ENCODE results near the gene SORBS2.

The SORBS2 gene

DNA sequence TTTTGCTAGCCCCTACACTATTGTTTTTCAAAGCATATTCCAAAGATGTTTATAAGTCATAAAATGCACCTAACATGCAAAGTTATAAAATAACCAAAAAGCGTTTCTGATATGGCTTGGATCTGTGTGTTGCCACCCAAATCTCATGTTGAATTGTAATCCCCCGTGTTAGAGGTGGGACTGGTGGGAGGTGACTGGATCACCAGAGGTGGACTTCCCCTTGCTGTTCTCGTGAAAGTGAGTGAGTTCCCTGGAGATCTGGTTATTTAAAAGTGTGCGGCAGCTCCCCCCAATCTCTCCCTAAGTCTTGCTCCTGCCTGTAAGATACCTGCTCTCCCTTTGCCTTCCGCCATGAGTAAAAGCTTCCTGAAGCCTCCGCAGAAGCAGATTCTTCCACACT, 22.8 kb upstream of the SORBS2 start:
- H3K27ac ChIP-seq (ENCODE audit: low read length), result no peak overlapping the region
- peaks cover 21% of the 10 kb centered on the region for H3K4me1 ChIP-seq (ENCODE audit: control insufficient read depth, insufficient read depth, low read length)

DNA sequence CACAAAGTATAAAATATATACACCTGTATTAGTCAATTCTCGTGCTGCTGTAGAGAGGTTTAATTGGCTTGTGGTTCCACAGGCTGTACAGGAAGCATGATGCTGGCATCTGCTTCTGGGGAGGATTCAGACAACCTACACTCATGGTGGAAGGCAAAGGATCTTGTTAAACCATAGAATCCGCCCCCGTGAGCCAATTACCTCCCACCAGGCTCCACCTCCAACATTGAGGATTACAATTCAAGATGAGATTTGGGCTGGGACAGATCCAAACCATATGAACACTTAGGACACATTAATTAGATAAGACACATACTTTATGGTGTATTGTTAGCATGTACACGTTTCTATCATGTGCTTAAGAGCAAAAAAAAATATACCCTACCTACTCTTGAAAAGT, 22.1 kb upstream of the SORBS2 start:
- no peaks in the 10 kb centered on the region for H3K27me3 ChIP-seq (ENCODE audit: control insufficient read depth in 1 of 2, insufficient read depth in 2 of 2, low read length in 2 of 2)
- peaks cover 14% of the 10 kb centered on the region for H3K4me1 ChIP-seq (ENCODE audit: control insufficient read depth, insufficient read depth, low read length)
- no peak overlapping the region for H3K27ac ChIP-seq (ENCODE audit: low read length)
- H3K9me3 ChIP-seq (ENCODE audit: control insufficient read depth in 2 of 2, low read length in 2 of 2), result no peaks in the 10 kb centered on the region
- no peak overlapping the region for H3K4me3 ChIP-seq (ENCODE audit: low read length in 2 of 2)
- no peaks in the 10 kb centered on the region for H3K36me3 ChIP-seq (ENCODE audit: control insufficient read depth in 2 of 2, insufficient read depth in 2 of 2, low read length in 2 of 2)
- no peak overlapping the region for H3K9ac ChIP-seq (ENCODE audit: low read length in 2 of 2)

More for the DNA sequence above, 22.8 kb upstream of the SORBS2 start:
- Histone ChIP-seq H3K9me3 (ENCODE audit: control insufficient read depth in 2 of 2, low read length in 2 of 2) (no peaks in the 10 kb centered on the region), H3K9ac (ENCODE audit: low read length in 2 of 2) (no peak overlapping the region), H3K4me3 (ENCODE audit: low read length in 2 of 2) (no peak overlapping the region), H3K27me3 (ENCODE audit: control insufficient read depth in 1 of 2, insufficient read depth in 2 of 2, low read length in 2 of 2) (no peaks in the 10 kb centered on the region), H3K36me3 (ENCODE audit: control insufficient read depth in 2 of 2, insufficient read depth in 2 of 2, low read length in 2 of 2) (no peaks in the 10 kb centered on the region)

DNA sequence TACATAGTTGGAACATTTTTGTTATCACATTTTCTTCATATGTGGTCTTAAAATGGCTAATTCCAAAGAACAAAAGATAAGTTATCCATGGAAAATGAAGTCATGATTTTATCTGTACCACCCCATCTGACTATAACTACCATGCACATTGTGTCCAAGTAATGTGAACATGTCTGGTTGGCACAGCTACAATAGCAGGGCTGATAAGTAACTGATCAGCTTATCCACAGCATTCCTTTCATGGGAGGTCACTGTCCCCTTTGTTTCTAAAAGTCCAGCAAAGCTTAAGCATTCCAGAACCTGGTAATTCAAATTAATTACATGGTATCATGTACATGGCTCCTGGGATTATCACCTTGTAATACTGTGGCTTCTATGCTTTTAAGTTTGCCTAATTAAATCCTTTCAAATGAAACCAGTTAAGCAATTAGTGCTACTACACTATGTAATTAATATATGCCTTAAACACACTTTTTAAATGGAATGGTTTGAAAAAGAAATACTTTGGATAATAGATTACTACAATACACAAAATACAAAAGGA, 21.1 kb upstream of the SORBS2 start:
- no peaks in the 10 kb centered on the region for H3K27me3 ChIP-seq (ENCODE audit: control insufficient read depth in 1 of 2, insufficient read depth in 2 of 2, low read length in 2 of 2)
- H3K4me1 ChIP-seq (ENCODE audit: control insufficient read depth, insufficient read depth, low read length), result peaks cover 5% of the 10 kb centered on the region
- no peak overlapping the region for H3K27ac ChIP-seq (ENCODE audit: low read length)
- no peaks in the 10 kb centered on the region for H3K9me3 ChIP-seq (ENCODE audit: control insufficient read depth in 2 of 2, low read length in 2 of 2)
- no peak overlapping the region for H3K4me3 ChIP-seq (ENCODE audit: low read length in 2 of 2)
- no peak overlapping the region for H3K9ac ChIP-seq (ENCODE audit: low read length in 2 of 2)
- H3K36me3 ChIP-seq (ENCODE audit: control insufficient read depth in 2 of 2, insufficient read depth in 2 of 2, low read length in 2 of 2), result no peaks in the 10 kb centered on the region

DNA sequence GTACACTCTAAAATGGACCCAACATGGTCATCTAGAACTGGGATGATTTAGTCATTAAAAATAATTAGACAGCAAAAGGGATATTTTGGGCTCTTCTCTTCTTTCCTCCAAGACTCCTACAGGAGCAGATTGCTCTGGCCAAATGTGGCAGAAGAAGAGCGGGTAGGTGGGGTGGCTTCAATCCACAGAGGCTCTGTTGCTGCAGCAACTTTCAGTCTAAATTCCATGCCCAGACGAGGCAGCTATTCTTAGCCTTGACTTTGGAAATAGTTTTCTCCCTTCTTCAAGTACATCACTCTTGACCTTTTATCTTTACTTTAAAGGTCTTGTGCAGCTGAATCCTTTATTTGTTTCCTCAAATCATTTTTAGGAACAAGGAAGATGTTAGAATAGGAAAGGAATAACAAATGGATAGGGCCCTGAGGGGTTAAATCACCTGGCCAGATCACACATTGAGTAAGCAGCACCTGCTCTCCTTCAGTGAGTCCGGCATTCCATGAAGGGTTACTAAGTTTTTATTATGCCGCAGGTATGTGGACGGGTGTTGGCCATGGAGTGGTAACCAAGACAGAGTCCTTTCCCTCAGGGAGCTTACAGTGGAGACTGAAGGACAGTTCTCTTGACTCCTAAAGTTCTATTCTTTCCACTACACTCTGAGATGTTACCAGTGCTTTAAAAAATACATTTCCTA, 19.3 kb upstream of the SORBS2 start:
- no peak overlapping the region for H3K27ac ChIP-seq (ENCODE audit: low read length)
- no peak overlapping the region for H3K9ac ChIP-seq (ENCODE audit: low read length in 2 of 2)
- H3K9me3 ChIP-seq (ENCODE audit: control insufficient read depth in 2 of 2, low read length in 2 of 2), result no peaks in the 10 kb centered on the region
- no peaks in the 10 kb centered on the region for H3K36me3 ChIP-seq (ENCODE audit: control insufficient read depth in 2 of 2, insufficient read depth in 2 of 2, low read length in 2 of 2)
- no peak overlapping the region for H3K4me3 ChIP-seq (ENCODE audit: low read length in 2 of 2)
- H3K27me3 ChIP-seq (ENCODE audit: control insufficient read depth in 1 of 2, insufficient read depth in 2 of 2, low read length in 2 of 2), result no peaks in the 10 kb centered on the region
- H3K4me1 ChIP-seq (ENCODE audit: control insufficient read depth, insufficient read depth, low read length), result no peaks in the 10 kb centered on the region

DNA sequence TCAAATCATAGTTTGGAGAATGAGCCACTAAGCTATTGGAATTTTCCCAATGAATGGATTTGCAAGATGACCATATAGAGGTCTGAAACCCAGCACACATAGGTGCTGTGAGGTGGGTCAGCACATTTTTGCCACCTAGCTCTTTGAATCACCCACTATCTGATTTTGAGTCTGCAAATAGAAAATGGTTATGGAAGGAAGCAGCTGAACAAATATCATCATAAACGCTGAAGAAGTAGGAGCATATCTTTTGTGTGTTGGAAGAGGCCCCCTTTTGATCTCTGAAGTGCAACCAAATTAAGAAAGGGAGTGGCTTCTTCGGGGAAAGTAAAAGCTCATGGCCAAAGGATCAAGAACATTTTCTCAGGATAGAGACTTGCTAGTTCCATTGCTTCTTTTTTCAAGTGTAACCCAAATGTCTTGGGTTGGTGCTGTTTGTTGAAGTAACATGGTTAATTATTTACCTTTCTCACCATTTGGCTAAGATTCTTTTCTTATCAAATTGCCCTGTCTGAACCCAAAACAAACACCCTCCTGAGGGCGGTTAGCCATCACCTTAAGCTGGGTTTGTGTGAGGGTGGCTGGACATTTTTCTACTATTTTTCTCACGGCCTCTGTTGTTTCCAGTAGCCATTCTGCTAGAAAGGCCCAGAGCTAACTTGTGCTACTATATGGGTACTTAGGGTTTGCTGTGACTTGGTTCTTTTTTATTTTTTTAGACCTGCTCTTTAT, 18.4 kb upstream of the SORBS2 start:
- H3K36me3 ChIP-seq (ENCODE audit: control insufficient read depth in 2 of 2, insufficient read depth in 2 of 2, low read length in 2 of 2), result no peaks in the 10 kb centered on the region
- H3K9me3 ChIP-seq (ENCODE audit: control insufficient read depth in 2 of 2, low read length in 2 of 2), result no peaks in the 10 kb centered on the region
- H3K9ac ChIP-seq (ENCODE audit: low read length in 2 of 2), result no peak overlapping the region
- no peak overlapping the region for H3K27ac ChIP-seq (ENCODE audit: low read length)
- H3K4me3 ChIP-seq (ENCODE audit: low read length in 2 of 2), result no peak overlapping the region
- H3K27me3 ChIP-seq (ENCODE audit: control insufficient read depth in 1 of 2, insufficient read depth in 2 of 2, low read length in 2 of 2), result no peaks in the 10 kb centered on the region
- no peaks in the 10 kb centered on the region for H3K4me1 ChIP-seq (ENCODE audit: control insufficient read depth, insufficient read depth, low read length)

DNA sequence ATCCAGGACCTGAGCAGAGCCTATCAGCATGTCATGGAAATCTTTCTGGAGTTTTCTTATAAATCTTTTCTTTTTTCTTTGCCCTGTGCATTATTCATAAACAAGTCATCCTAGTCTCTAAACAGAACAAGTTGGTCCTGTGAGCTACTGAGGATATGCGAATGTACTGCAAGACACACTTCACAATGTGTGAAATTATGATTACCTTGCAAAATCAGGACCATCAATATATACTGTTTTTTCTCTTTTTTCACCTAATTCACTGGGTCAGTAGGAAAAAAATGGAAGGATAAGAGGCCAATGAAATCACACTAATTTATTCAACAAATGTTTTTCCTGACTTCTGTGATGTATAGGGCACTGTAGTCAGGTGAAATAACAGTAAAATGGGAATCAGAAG, 14.4 kb upstream of the SORBS2 start:
- no peaks in the 10 kb centered on the region for H3K36me3 ChIP-seq (ENCODE audit: control insufficient read depth in 2 of 2, insufficient read depth in 2 of 2, low read length in 2 of 2)
- H3K27me3 ChIP-seq (ENCODE audit: control insufficient read depth in 1 of 2, insufficient read depth in 2 of 2, low read length in 2 of 2), result no peaks in the 10 kb centered on the region
- no peaks in the 10 kb centered on the region for H3K4me1 ChIP-seq (ENCODE audit: control insufficient read depth, insufficient read depth, low read length)
- H3K9ac ChIP-seq (ENCODE audit: low read length in 2 of 2), result no peak overlapping the region
- no peaks in the 10 kb centered on the region for H3K9me3 ChIP-seq (ENCODE audit: control insufficient read depth in 2 of 2, low read length in 2 of 2)
- no peak overlapping the region for H3K27ac ChIP-seq (ENCODE audit: low read length)
- no peak overlapping the region for H3K4me3 ChIP-seq (ENCODE audit: low read length in 2 of 2)

DNA sequence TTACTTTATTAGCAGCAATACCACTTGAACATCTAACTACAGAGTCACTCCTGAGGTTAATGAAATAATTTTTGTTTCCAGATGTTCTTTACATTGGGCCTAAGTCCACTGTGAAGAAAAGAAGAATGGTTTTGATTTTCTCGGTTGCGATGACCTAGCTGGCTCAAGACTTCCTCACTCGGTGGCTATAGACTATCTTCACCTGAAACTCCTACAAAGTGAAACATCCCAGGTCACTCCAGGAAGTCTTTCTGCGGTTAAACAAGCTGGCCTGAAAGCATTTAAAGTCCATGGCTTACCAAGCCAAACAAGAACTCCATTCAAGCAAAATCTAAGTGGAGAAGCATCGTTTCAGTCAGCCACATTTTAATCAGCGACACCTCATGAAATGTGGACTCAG, 13.7 kb upstream of the SORBS2 start:
- Histone ChIP-seq H3K36me3 (ENCODE audit: control insufficient read depth in 2 of 2, insufficient read depth in 2 of 2, low read length in 2 of 2) (no peaks in the 10 kb centered on the region), H3K9me3 (ENCODE audit: control insufficient read depth in 2 of 2, low read length in 2 of 2) (no peaks in the 10 kb centered on the region), H3K4me1 (ENCODE audit: control insufficient read depth, insufficient read depth, low read length) (peaks cover 3% of the 10 kb centered on the region), H3K9ac (ENCODE audit: low read length in 2 of 2) (no peak overlapping the region), H3K4me3 (ENCODE audit: low read length in 2 of 2) (no peak overlapping the region), H3K27me3 (ENCODE audit: control insufficient read depth in 1 of 2, insufficient read depth in 2 of 2, low read length in 2 of 2) (no peaks in the 10 kb centered on the region), H3K27ac (ENCODE audit: low read length) (no peak overlapping the region)

DNA sequence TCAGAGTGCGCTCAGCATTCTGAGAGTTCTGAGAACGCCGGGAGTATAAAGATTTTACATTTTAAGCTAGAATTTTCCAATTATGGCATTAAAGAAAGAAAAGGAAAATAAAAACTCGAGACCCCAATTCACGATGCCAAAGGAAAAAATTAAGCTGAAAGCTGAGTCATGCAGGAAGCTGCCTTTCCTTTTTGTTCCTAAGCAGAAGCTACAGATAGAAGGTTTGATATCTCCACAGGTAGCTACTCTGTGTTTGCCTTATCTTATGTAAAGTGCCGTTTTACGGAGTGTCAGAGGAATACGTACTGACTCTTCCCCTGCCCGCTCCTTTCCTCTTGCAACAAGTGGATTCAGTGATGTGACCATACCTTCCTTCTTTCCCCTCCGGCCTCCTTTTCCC, 10.8 kb upstream of the SORBS2 start:
- H3K9me3 ChIP-seq (ENCODE audit: control insufficient read depth in 2 of 2, low read length in 2 of 2), result no peaks in the 10 kb centered on the region
- H3K36me3 ChIP-seq (ENCODE audit: control insufficient read depth in 2 of 2, insufficient read depth in 2 of 2, low read length in 2 of 2), result no peaks in the 10 kb centered on the region
- peaks cover 8% of the 10 kb centered on the region for H3K4me1 ChIP-seq (ENCODE audit: control insufficient read depth, insufficient read depth, low read length)
- no peaks in the 10 kb centered on the region for H3K27me3 ChIP-seq (ENCODE audit: control insufficient read depth in 1 of 2, insufficient read depth in 2 of 2, low read length in 2 of 2)
- H3K9ac ChIP-seq (ENCODE audit: low read length in 2 of 2), result no peak overlapping the region
- H3K27ac ChIP-seq (ENCODE audit: low read length), result no peak overlapping the region
- H3K4me3 ChIP-seq (ENCODE audit: low read length in 2 of 2), result no peak overlapping the region

DNA sequence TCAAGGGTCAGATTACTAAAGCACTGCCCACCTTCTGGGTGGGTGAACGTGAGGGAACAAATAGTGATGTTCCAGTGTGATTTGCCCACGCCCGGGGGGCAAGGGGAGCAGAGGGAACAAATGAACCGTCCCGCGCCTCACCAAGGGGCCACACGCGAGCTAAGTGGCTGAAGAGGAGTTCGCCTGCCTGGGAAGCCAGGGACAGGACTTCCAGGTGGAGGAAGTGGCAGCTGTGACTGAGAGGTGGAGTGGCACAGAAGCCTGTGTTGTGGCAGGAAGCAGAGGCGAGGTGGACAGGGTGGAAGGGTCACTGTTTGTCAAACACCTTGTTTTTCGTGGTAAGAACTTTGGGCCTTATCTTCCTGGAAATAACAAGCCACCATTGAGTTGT, 9.0 kb upstream of the SORBS2 start:
- Histone ChIP-seq H3K9me3 (ENCODE audit: control insufficient read depth in 2 of 2, low read length in 2 of 2) (no peaks in the 10 kb centered on the region), H3K9ac (ENCODE audit: low read length in 2 of 2) (no peak overlapping the region), H3K27me3 (ENCODE audit: control insufficient read depth in 1 of 2, insufficient read depth in 2 of 2, low read length in 2 of 2) (no peaks in the 10 kb centered on the region), H3K4me3 (ENCODE audit: low read length in 2 of 2) (no peak overlapping the region), H3K27ac (ENCODE audit: low read length) (no peak overlapping the region), H3K36me3 (ENCODE audit: control insufficient read depth in 2 of 2, insufficient read depth in 2 of 2, low read length in 2 of 2) (no peaks in the 10 kb centered on the region), H3K4me1 (ENCODE audit: control insufficient read depth, insufficient read depth, low read length) (peaks cover 15% of the 10 kb centered on the region)

DNA sequence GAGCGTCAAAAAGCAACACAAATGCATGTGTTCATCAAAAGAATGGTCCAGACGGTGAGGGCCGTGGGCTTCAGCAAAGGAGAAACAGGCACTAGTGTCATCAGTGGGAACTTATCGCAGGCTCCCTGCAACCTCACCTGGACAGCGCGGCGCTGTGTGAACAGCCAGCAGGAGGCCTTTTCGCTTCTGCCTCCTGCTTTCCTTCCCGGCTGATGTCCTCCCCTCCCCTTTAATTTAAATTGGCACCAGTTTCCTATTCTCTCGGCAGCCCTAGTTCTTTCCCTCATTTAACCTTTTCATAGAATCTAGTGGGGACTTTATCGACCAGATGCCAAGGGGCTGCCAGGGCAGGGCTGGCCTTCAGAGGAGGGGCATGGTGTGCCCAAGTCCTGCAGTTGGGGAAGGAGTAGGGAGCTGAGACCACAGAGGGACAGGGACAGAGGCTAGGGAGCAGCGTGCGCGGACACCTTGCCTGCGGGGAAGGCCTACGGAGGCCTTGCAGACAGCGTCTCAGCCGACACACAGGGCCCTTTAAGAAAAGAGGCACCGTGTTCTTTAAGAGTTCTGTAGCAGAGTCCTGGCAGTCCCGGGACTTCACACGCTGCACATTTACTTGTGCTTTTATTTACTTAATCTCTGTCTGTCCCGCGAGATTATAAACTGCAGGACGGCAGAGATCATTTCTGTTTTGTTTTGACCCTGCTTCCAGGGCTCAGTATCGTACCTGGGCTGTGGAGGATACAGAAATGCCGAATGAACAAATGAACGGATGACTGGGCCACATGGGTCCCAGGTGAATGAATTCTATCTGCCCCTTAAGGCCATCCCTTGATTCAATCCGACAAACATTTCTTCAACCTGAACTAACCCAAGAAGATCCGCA, 8.4 kb upstream of the SORBS2 start:
- peak overlapping the region; percentile 64 for H3K27ac ChIP-seq (ENCODE audit: low read length)
- no peaks in the 10 kb centered on the region for H3K36me3 ChIP-seq (ENCODE audit: control insufficient read depth in 2 of 2, insufficient read depth in 2 of 2, low read length in 2 of 2)
- H3K4me1 ChIP-seq (ENCODE audit: control insufficient read depth, insufficient read depth, low read length), result peaks cover 15% of the 10 kb centered on the region
- H3K4me3 ChIP-seq (ENCODE audit: low read length in 2 of 2), result peak overlapping the region in 1 of 2 donors; percentile 44
- H3K27me3 ChIP-seq (ENCODE audit: control insufficient read depth in 1 of 2, insufficient read depth in 2 of 2, low read length in 2 of 2), result no peaks in the 10 kb centered on the region
- peak overlapping the region in 1 of 2 donors; percentile 42 for H3K9ac ChIP-seq (ENCODE audit: low read length in 2 of 2)
- H3K9me3 ChIP-seq (ENCODE audit: control insufficient read depth in 2 of 2, low read length in 2 of 2), result no peaks in the 10 kb centered on the region

Measured in stomach smooth muscle (tissue), 2 donors.